HepG2 (cell line): Measurements from ENCODE around the gene RBM15B. TPM values are rescaled to one million over a fixed set of nuclear protein-coding genes. Genes with fewer than 3 reads are reported as not detected.

ENCODE experiments used
- CBX2 ChIP-seq, 2 experiments: fragments of 200-600 bp in 1 of 2; sonication (generic); formaldehyde crosslinking in 1 of 2; IDR thresholded peaks; 2 replicates each; pipeline versions ENCODE4 v1.7.0 to v1.8.1; 2018 to 2022; ENCODE audit warnings: low read depth in 2 of 2, low read length in 1 of 2, mild to moderate bottlenecking in 1 of 2, missing genetic modification reagents in 1 of 2
- CHCHD3 ChIP-seq: sonication (generic); formaldehyde crosslinking; IDR thresholded peaks from 2 replicates; pipeline ENCODE4 v1.8.0; 2022; ENCODE audit warnings: mild to moderate bottlenecking, missing genetic modification reagents, moderate library complexity
- DNMT1 ChIP-seq: sonication (generic); formaldehyde crosslinking; IDR thresholded peaks from 2 replicates; pipeline ENCODE4 v1.5.1; 2020; ENCODE audit warnings: mild to moderate bottlenecking, missing genetic modification reagents
- ETS1 ChIP-seq: sonication (generic); formaldehyde crosslinking; IDR thresholded peaks from 2 replicates; pipeline ENCODE4 v1.4.0; 2020; ENCODE audit warnings: missing genetic modification reagents
- FOXK2 ChIP-seq: fragments of 450-650 bp; IDR thresholded peaks from 2 replicates; pipeline ENCODE4 v1.6.1; 2016
- SAFB2 ChIP-seq: sonication (generic); formaldehyde crosslinking; IDR thresholded peaks from 2 replicates; pipeline ENCODE4 v1.5.1; 2020; ENCODE audit warnings: missing genetic modification reagents, low read depth, mild to moderate bottlenecking, borderline replicate concordance
- ZEB1 ChIP-seq: IDR thresholded peaks from 2 replicates; pipeline ENCODE4 v1.6.1; 2012; ENCODE audit warnings: mild to moderate bottlenecking, low read depth, inconsistent platforms; ENCODE audit not compliant: insufficient replicate concordance
- ZNF317 ChIP-seq: sonication (generic); formaldehyde crosslinking; IDR thresholded peaks from 2 replicates; pipeline ENCODE4 v1.5.0; 2020; ENCODE audit warnings: mild to moderate bottlenecking, missing genetic modification reagents
- ZNF33A ChIP-seq: sonication (generic); formaldehyde crosslinking; IDR thresholded peaks from 2 replicates; pipeline ENCODE4 v1.5.1; 2020; ENCODE audit warnings: missing genetic modification reagents, mild to moderate bottlenecking, moderate library complexity, borderline replicate concordance
- ZNF781 ChIP-seq: sonication (generic); formaldehyde crosslinking; IDR thresholded peaks from 2 replicates; pipeline ENCODE4 v1.5.1; 2020; ENCODE audit warnings: borderline replicate concordance, mild to moderate bottlenecking, missing genetic modification reagents; ENCODE audit errors: not compliant biosample characterization
- polyA plus RNA-seq, 8 experiments: library from polyadenylated mRNA; depleted of rRNA in 3 of 8; stranded (reverse) in 7 of 8; unstranded in 1 of 8; fragments of >200 nt; fragmentation: Illumina TruSeq in 4 of 8; extraction: Trizol in 4 of 8; gene quantifications; 2 replicates each; pipeline versions ENCODE4 v1.2.1 to v1.2.3, GENCODE V29; 2011 to 2016; ENCODE audit warnings: low read depth in 4 of 8, missing spikeins in 1 of 8, mixed read lengths in 1 of 8; ENCODE audit not compliant: insufficient read depth in 1 of 8
- total RNA-seq, 5 experiments: library from RNA; depleted of rRNA; stranded (reverse); fragments of >200 nt; fragmentation: Illumina TruSeq; extraction: Trizol; gene quantifications; 2 replicates each; pipeline ENCODE4 v1.2.3, GENCODE V29; 2016; ENCODE audit warnings: low read depth in 1 of 5
- TF ChIP-seq, protein P1 (sequence below): IDR thresholded peaks from 2 replicates; pipeline ENCODE4 v1.6.1; 2016; ENCODE audit warnings: missing biosample characterization, missing genetic modification reagents, low read depth
- TF ChIP-seq, protein P2 (sequence below): IDR thresholded peaks from 2 replicates; pipeline ENCODE4 v1.6.1; 2016; ENCODE audit warnings: low read depth, control low read depth
- TF ChIP-seq, protein P3 (sequence below): IDR thresholded peaks from 2 replicates; pipeline ENCODE4 v1.6.1; 2016; ENCODE audit warnings: low read depth, missing genetic modification reagents, missing compliant biosample characterization
- TF ChIP-seq, protein P4 (sequence below): IDR thresholded peaks from 2 replicates; pipeline ENCODE4 v1.6.1; 2016; ENCODE audit warnings: missing compliant biosample characterization, missing genetic modification reagents, borderline replicate concordance

Gene RBM15B
- total and polyA plus RNA-seq, 2 of the 13 experiments (the other 11 are each of a cell fraction or from before 2014, with no cell fraction given), result 8.2 to 19.3 TPM

DNA sequence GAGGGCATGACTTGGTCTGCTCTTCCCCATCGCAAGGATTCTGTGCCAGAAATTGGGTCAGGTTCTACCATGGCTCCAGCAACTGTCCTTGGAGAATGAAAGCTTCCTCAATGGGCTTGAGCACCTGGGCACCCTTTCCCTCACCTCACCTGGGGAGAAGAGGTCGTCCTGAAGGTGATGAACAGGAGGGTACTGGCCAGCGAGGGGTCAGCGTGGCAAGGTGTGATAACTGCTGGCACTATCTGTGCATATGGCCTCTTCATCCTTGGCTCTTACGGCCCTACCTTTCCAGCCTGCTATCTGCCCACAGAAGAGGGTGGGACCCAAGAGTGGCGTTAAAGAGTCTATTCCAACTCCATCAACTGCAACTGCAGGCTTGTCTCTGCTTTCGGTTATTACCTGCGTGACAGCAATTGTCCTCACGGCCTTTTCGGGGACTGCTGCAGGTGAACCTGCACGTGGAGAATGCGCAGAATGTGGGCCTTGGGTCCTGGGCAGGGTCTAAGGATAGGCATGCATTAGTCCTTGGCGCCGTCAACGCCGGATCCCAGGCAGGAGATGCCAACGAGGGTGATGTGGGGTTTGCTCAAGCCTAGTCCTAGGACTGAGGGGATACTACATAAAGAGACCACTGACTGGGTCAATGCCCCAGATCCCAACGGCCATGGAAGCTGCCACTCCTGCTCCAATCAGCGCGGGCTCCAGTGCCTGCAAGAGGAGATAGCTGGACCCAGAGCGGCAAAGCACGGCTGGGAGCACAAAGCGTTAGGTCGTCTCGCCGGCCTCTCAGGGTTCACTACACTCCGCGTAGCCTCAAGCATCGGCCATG is 625 bp upstream of the RBM15B start (continued):
- TF ChIP-seq, protein P1, sequence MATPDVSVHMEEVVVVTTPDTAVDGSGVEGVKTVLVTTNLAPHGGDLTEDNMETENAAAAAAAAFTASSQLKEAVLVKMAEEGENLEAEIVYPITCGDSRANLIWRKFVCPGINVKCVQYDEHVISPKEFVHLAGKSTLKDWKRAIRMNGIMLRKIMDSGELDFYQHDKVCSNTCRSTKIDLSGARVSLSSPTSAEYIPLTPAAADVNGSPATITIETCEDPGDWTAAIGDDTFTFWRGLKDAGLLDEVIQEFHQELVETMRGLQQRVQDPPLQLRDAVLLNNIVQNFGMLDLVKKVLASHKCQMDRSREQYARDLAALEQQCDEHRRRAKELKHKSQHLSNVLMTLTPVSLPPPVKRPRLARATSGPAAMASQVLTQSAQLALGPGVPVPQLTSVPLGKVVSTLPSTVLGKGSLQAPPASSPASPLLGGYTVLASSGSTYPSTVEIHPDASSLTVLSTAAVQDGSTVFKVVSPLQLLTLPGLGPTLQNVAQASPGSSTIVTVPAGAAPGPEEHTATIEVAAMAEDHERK (CRISPR knock-in tag), result no peak
- TF ChIP-seq, protein P2, sequence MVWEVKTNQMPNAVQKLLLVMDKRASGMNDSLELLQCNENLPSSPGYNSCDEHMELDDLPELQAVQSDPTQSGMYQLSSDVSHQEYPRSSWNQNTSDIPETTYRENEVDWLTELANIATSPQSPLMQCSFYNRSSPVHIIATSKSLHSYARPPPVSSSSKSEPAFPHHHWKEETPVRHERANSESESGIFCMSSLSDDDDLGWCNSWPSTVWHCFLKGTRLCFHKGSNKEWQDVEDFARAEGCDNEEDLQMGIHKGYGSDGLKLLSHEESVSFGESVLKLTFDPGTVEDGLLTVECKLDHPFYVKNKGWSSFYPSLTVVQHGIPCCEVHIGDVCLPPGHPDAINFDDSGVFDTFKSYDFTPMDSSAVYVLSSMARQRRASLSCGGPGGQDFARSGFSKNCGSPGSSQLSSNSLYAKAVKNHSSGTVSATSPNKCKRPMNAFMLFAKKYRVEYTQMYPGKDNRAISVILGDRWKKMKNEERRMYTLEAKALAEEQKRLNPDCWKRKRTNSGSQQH (CRISPR knock-in tag), result no peak
- TF ChIP-seq SAFB2 (CRISPR knock-in tag), result no peak
- no peak for TF ChIP-seq ETS1 (CRISPR knock-in tag)
- TF ChIP-seq ZNF317 (CRISPR knock-in tag), result no peak
- TF ChIP-seq DNMT1 (CRISPR knock-in tag), result no peak
- TF ChIP-seq ZNF33A (CRISPR knock-in tag), result no peak
- TF ChIP-seq, protein P3, sequence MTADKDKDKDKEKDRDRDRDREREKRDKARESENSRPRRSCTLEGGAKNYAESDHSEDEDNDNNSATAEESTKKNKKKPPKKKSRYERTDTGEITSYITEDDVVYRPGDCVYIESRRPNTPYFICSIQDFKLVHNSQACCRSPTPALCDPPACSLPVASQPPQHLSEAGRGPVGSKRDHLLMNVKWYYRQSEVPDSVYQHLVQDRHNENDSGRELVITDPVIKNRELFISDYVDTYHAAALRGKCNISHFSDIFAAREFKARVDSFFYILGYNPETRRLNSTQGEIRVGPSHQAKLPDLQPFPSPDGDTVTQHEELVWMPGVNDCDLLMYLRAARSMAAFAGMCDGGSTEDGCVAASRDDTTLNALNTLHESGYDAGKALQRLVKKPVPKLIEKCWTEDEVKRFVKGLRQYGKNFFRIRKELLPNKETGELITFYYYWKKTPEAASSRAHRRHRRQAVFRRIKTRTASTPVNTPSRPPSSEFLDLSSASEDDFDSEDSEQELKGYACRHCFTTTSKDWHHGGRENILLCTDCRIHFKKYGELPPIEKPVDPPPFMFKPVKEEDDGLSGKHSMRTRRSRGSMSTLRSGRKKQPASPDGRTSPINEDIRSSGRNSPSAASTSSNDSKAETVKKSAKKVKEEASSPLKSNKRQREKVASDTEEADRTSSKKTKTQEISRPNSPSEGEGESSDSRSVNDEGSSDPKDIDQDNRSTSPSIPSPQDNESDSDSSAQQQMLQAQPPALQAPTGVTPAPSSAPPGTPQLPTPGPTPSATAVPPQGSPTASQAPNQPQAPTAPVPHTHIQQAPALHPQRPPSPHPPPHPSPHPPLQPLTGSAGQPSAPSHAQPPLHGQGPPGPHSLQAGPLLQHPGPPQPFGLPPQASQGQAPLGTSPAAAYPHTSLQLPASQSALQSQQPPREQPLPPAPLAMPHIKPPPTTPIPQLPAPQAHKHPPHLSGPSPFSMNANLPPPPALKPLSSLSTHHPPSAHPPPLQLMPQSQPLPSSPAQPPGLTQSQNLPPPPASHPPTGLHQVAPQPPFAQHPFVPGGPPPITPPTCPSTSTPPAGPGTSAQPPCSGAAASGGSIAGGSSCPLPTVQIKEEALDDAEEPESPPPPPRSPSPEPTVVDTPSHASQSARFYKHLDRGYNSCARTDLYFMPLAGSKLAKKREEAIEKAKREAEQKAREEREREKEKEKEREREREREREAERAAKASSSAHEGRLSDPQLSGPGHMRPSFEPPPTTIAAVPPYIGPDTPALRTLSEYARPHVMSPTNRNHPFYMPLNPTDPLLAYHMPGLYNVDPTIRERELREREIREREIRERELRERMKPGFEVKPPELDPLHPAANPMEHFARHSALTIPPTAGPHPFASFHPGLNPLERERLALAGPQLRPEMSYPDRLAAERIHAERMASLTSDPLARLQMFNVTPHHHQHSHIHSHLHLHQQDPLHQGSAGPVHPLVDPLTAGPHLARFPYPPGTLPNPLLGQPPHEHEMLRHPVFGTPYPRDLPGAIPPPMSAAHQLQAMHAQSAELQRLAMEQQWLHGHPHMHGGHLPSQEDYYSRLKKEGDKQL (CRISPR knock-in tag), result no peak
- TF ChIP-seq ZEB1, result no peak
- no peak for TF ChIP-seq CHCHD3 (CRISPR knock-in tag)
- no peak for TF ChIP-seq CBX2 (IDR thresholded peaks at IDR 0.05; ENCODE audit: low read depth, low read length)
- no peak for TF ChIP-seq CBX2 (CRISPR knock-in tag; IDR thresholded peaks at IDR 0.05; ENCODE audit: low read depth)
- TF ChIP-seq ZNF781 (CRISPR knock-in tag), result peak; percentile 50
- TF ChIP-seq, protein P4, sequence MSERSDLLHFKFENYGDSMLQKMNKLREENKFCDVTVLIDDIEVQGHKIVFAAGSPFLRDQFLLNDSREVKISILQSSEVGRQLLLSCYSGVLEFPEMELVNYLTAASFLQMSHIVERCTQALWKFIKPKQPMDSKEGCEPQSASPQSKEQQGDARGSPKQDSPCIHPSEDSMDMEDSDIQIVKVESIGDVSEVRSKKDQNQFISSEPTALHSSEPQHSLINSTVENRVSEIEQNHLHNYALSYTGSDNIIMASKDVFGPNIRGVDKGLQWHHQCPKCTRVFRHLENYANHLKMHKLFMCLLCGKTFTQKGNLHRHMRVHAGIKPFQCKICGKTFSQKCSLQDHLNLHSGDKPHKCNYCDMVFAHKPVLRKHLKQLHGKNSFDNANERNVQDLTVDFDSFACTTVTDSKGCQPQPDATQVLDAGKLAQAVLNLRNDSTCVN, result no peak
- no peak for TF ChIP-seq FOXK2
